GM12873 (cell line): ENCODE data around the gene RHOH.

Source experiments
- TF ChIP-seq, protein P1 (sequence below): IDR thresholded peaks from 2 replicates; pipeline ENCODE4 v1.5.1; 2012; ENCODE audit warnings: low read depth, mild to moderate bottlenecking, moderate library complexity, low read length, control low read depth; ENCODE audit not compliant: insufficient read depth; ENCODE audit errors: missing control alignments

RHOH gene

DNA sequence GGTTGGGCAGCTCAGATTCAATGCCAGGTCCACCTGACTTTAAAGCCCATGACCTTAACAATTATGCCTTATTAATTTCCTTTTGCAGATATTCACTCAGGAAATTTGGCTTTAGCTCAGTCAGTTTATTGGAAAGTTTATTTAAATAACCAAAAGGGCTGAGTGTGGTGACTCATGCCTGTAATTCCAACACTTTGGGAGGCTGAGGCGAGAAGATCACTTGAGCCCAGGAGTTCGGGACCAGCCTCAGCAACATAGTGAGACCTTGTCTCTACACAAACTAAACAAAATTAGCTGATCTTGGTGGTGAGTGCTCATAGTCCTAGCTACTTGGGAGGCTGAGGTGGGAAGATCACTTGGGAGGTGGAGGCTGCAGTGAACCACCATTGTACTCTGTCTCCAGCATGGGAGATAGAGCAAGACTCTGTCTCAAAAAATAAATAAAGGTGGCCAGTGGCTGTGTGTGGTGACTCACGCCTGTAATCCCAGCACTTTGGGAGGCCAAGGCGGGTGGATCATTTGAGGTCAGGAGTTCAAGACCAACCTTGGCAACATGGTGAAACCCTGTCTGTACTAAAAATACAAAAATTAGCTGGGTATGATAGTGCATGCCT is 43.3 kb downstream of the RHOH start:
- TF ChIP-seq, protein P1, sequence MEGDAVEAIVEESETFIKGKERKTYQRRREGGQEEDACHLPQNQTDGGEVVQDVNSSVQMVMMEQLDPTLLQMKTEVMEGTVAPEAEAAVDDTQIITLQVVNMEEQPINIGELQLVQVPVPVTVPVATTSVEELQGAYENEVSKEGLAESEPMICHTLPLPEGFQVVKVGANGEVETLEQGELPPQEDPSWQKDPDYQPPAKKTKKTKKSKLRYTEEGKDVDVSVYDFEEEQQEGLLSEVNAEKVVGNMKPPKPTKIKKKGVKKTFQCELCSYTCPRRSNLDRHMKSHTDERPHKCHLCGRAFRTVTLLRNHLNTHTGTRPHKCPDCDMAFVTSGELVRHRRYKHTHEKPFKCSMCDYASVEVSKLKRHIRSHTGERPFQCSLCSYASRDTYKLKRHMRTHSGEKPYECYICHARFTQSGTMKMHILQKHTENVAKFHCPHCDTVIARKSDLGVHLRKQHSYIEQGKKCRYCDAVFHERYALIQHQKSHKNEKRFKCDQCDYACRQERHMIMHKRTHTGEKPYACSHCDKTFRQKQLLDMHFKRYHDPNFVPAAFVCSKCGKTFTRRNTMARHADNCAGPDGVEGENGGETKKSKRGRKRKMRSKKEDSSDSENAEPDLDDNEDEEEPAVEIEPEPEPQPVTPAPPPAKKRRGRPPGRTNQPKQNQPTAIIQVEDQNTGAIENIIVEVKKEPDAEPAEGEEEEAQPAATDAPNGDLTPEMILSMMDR = no peak

DNA sequence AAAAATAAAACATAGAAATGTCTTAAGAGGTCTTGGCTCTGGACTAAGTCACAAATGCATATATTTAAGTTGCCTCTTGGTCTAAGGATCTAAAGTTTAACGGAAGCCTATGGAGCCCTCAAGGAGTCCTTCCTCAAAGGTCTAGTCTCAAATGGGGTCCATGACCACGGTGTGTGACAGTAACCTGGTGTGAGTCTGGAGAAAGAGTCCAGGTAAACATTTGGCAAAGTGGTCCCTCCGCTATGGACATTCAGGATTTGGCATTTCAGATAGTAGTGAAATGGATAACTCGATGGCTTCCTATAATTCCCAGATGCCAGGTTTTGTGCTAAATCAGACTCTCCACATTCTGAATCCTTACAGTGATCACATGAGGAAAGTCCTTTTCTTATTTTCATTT is 44.2 kb downstream of the RHOH start:
- TF ChIP-seq, protein P1 = no peak

DNA sequence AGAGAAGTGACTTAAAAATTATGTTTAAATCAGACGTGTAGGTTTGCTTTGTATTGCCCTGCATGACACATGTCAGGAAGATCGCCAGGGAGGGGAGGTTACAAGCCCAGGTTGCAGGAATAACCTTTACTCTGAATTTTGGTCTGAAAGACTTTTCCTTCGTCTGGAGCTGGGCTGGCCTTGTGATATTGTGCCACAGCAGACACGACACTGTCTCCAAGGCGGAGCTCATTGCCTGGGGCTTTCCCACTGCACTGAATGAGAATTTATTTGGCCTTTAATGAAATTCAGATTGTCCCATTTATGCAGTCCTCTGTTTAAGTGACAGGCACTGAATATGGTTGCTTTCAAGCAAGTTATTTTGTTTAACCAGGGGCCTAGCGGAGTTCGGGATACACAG is 45.1 kb downstream of the RHOH start:
- TF ChIP-seq, protein P1 = no peak

DNA sequence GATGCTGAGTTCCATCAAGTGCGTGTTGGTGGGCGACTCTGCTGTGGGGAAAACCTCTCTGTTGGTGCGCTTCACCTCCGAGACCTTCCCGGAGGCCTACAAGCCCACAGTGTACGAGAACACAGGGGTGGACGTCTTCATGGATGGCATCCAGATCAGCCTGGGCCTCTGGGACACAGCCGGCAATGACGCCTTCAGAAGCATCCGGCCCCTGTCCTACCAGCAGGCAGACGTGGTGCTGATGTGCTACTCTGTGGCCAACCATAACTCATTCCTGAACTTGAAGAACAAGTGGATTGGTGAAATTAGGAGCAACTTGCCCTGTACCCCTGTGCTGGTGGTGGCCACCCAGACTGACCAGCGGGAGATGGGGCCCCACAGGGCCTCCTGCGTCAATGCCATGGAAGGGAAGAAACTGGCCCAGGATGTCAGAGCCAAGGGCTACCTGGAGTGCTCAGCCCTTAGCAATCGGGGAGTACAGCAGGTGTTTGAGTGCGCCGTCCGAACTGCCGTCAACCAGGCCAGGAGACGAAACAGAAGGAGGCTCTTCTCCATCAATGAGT is 46.6 kb downstream of the RHOH start:
- TF ChIP-seq, protein P1 = no peak

DNA sequence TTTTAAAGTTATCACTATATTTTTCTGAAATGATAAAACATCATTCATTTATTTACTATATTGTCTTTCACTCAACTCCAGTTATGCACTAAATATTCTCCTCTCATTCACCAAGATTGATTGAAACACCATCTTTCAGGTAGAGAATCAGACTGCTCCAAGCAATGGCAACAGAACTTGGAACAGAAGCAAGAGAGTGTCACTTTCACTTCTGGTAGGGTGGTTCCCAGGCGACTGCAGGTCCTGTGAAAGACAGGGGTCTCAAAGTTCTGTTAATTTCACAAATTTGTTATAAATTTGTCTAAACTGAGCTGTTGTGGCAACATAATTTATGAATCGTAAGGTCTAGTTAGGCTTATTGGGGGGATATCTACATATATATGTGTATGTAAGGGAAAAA is 47.8 kb downstream of the RHOH start:
- TF ChIP-seq, protein P1 = no peak

DNA sequence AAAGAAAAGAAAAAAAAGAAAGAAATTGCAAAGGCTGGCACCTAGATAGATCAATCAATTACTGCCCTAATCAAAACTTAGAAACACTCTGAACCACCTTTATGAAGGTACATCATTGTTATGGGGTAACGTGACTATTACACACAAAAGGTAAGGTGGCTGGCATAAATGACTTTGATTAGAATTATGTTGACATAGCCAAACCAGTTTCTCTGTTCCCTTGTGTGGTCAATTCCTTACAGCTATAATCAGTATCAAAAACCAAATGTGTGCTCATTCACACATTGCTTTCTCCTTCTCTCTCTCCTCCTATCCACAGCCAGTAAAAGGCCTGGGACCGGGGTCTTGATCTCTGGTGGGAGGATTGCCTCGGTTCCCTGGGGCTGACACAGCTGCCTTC is 48.7 kb downstream of the RHOH start:
- TF ChIP-seq, protein P1 = no peak

DNA sequence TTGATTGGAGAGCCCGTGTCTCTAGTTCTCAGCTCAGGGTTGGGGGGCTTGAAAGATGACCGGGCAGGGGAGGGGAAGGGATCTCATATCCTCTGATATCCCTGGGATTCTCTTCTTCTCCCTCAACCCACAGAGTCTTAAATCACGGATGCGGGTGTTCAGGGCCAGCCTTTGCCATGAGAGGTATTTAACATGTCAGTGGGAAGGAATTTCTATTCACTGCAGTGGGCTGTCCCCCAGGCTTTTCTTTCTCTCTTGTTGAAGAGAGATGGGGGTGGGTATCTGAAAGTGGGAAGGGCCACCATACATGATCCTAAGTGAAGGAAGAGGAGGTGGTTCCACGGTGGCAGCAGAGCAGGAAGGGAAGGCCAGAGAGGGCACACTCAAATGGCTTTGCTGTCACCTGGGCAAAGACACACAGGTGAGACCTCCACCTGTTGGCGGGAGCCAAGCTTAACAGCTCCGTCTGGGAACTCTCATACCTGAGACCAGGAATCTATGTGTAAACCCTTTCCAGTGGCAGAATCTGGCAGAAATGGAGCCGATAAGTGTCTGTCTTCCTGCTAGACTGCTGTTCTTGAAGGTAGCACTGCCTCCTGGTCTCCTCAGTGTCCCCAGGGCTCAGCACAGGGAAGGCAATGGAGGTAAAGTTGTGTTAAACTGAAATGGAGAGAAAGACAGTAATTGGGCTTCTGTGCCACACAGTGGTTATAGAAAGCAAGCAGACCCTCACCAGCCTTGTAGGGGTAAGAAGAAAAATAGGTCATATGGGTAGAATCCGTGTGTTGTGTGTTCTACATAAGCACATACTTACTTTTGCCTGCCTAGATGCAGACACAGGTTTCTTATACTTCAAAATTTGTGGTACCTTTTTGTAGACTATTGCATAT is 49.4 kb downstream of the RHOH start:
- TF ChIP-seq, protein P1 = no peak
